Liver (tissue), 9 donors: Measurements from ENCODE around the gene DUSP16. TPM values are rescaled to one million over a fixed set of nuclear protein-coding genes. Genes with fewer than 3 reads are reported as not detected.

Experiments used
- DNase-seq: peaks from one replicate; pipeline ENCODE4 v3.0.0-alpha.2; 2017; ENCODE audit warnings: low spot score
- H3K27ac ChIP-seq, 2 donors: one replicate each; pipeline ENCODE4 v1.7.0; 2013; ENCODE audit warnings: inconsistent platforms in 2 of 2, low read length in 2 of 2, control low read depth in 1 of 2, low read depth in 1 of 2, mild to moderate bottlenecking in 1 of 2
- H3K27me3 ChIP-seq, 4 donors: one replicate each; pipeline versions ENCODE4 v1.6.1 to v1.7.0; 2013; ENCODE audit warnings: low read length in 3 of 4, inconsistent platforms in 1 of 4, mild to moderate bottlenecking in 1 of 4, moderate library complexity in 1 of 4; ENCODE audit not compliant: control insufficient read depth in 4 of 4, insufficient read depth in 4 of 4
- H3K36me3 ChIP-seq, 4 donors: one replicate each; pipeline versions ENCODE4 v1.6.1 to v1.7.0; 2013; ENCODE audit warnings: low read length in 3 of 4, mild to moderate bottlenecking in 3 of 4, low read depth in 1 of 4, moderate library complexity in 1 of 4; ENCODE audit not compliant: control insufficient read depth in 4 of 4, insufficient read depth in 3 of 4
- H3K4me1 ChIP-seq, 4 donors: one replicate each; pipeline versions ENCODE4 v1.6.1 to v1.7.0; 2013; ENCODE audit warnings: low read length in 3 of 4, mild to moderate bottlenecking in 3 of 4, moderate library complexity in 1 of 4; ENCODE audit not compliant: control insufficient read depth in 4 of 4, insufficient read depth in 4 of 4
- H3K4me3 ChIP-seq, 3 donors: one replicate each; pipeline versions ENCODE4 v1.6.1 to v1.7.0; 2013; ENCODE audit warnings: low read length in 3 of 3, control low read depth in 1 of 3, low read depth in 1 of 3, mild to moderate bottlenecking in 1 of 3
- H3K9ac ChIP-seq, 2 donors: one replicate each; pipeline ENCODE4 v1.7.0; 2013; ENCODE audit warnings: low read length in 2 of 2, mild to moderate bottlenecking in 2 of 2, moderate library complexity in 2 of 2, control low read depth in 1 of 2, low read depth in 1 of 2
- H3K9me3 ChIP-seq, 4 donors: one replicate each; pipeline versions ENCODE4 v1.6.1 to v1.7.0; 2013; ENCODE audit warnings: low read length in 3 of 4; ENCODE audit not compliant: control insufficient read depth in 4 of 4
- CTCF ChIP-seq: fragments of 150-350 bp; IDR thresholded peaks from 2 replicates; pipeline ENCODE4 v1.5.1; 2017; ENCODE audit warnings: improper control_type of control experiment, low read depth, low read length; ENCODE audit not compliant: missing input control
- FOXA2 ChIP-seq: IDR thresholded peaks from 2 replicates; pipeline ENCODE4 v1.6.1; 2016; ENCODE audit warnings: antibody characterized with exemption
- HNF4A ChIP-seq, 2 donors: conservative IDR thresholded peaks; 2 replicates each; pipeline ENCODE4 v1.6.1; 2016; ENCODE audit warnings: antibody characterized with exemption in 2 of 2, mild to moderate bottlenecking in 2 of 2
- HNF4G ChIP-seq: IDR thresholded peaks from 2 replicates; pipeline ENCODE4 v1.6.1; 2016; ENCODE audit warnings: antibody characterized with exemption
- MAX ChIP-seq: IDR thresholded peaks from 2 replicates; pipeline ENCODE4 v1.6.1; 2016; ENCODE audit warnings: antibody characterized with exemption
- RAD21 ChIP-seq, 2 donors: IDR thresholded peaks; 2 replicates each; pipeline ENCODE4 v1.6.1; 2016; ENCODE audit warnings: antibody characterized with exemption in 2 of 2, mild to moderate bottlenecking in 2 of 2
- REST ChIP-seq: IDR thresholded peaks from 2 replicates; pipeline ENCODE4 v1.6.1; 2016; ENCODE audit warnings: antibody characterized with exemption, mild to moderate bottlenecking
- SP1 ChIP-seq: IDR thresholded peaks from 2 replicates; pipeline ENCODE4 v1.6.1; 2018; ENCODE audit warnings: antibody characterized with exemption, mild to moderate bottlenecking
- YY1 ChIP-seq: IDR thresholded peaks from 2 replicates; pipeline ENCODE4 v1.6.1; 2016; ENCODE audit warnings: antibody characterized with exemption, mild to moderate bottlenecking
- ZBTB33 ChIP-seq: IDR thresholded peaks from 2 replicates; pipeline ENCODE4 v1.6.1; 2016; ENCODE audit warnings: antibody characterized with exemption
- WGBS: extraction: QIAGEN DNeasy Blood & Tissue Kit; methylation state at CpG from one replicate; pipeline ENCODE4 v1.1.7; 2013; 5-methylcytosine and 5-hydroxymethylcytosine counted together
- polyA plus RNA-seq, 2 donors: library from polyadenylated mRNA; stranded (reverse) in 1 of 2; unstranded in 1 of 2; fragments of 200-250 nt in 1 of 2; fragments of >200 nt in 1 of 2; fragmentation: Nextera tagmentation in 1 of 2; extraction: Ambion mirVana in 1 of 2; gene quantifications; one replicate each; pipeline versions ENCODE4 v1.2.1 to v1.2.3, GENCODE V29; 2013 to 2015
- total RNA-seq, 2 donors: library from RNA; depleted of rRNA; stranded (reverse); fragments of >200 nt; gene quantifications; one replicate each; pipeline ENCODE4 v1.2.3, GENCODE V29; 2014
- donor health status: healthy.
- donor health status: healthy.
- donor health status: healthy.
- donor health status: healthy.
- donor health status: healthy.

Gene DUSP16
- total and polyA plus RNA-seq, 4 donors: 7.8 to 56.4 (median 19.1) TPM

- no peaks in the 10 kb centered on the region for H3K27me3 ChIP-seq
- no peak overlapping the region for H3K9ac ChIP-seq
- no peak overlapping the region for H3K4me3 ChIP-seq
- H3K4me1 ChIP-seq: peaks cover 6 to 35% (median 18%) of the 10 kb centered on the region in 4 donors
- H3K9me3 ChIP-seq: no peaks in the 10 kb centered on the region
- TF ChIP-seq SP1 (no peak), MAX (no peak), FOXA2 (no peak), YY1 (no peak), HNF4A (conservative IDR thresholded peaks at IDR 0.05) (no peak)
- no peaks in the 10 kb centered on the region for H3K36me3 ChIP-seq
- no peak for DNase-seq
- no peak overlapping the region for H3K27ac ChIP-seq
- WGBS: 92% methylated on average over 3 of the region's 3 CpGs
These were observed 115.9 kb downstream of the DUSP16 start for GRCh38 chr12:12446786-12447185.

GRCh38 chr12:12445882-12446181, 116.8 kb downstream of the DUSP16 start:
- no peak for DNase-seq
- Histone ChIP-seq H3K4me1 (peaks cover 10 to 38% (median 17%) of the 10 kb centered on the region in 4 donors), H3K4me3 (no peak overlapping the region), H3K27ac (no peak overlapping the region), H3K27me3 (no peaks in the 10 kb centered on the region), H3K36me3 (no peaks in the 10 kb centered on the region), H3K9ac (no peak overlapping the region), H3K9me3 (no peaks in the 10 kb centered on the region)
- no peak for TF ChIP-seq REST
- TF ChIP-seq HNF4A (conservative IDR thresholded peaks at IDR 0.05): no peak
- TF ChIP-seq CTCF: no peak
- no peak for TF ChIP-seq RAD21 (IDR thresholded peaks at IDR 0.05)
- no peak for TF ChIP-seq HNF4G
- 97% methylated on average over 2 of the region's 2 CpGs for WGBS

- TF ChIP-seq ZBTB33 (no peak), SP1 (no peak), MAX (no peak)
- H3K27ac ChIP-seq: no peak overlapping the region
- H3K9me3 ChIP-seq: no peaks in the 10 kb centered on the region
- WGBS: 95% methylated on average over 4 of the region's 4 CpGs
- H3K9ac ChIP-seq: no peak overlapping the region
- no peaks in the 10 kb centered on the region for H3K27me3 ChIP-seq
- DNase-seq: no peak
- H3K4me3 ChIP-seq: no peak overlapping the region
- peaks cover 10 to 35% (median 17%) of the 10 kb centered on the region in 4 donors for H3K4me1 ChIP-seq
- H3K36me3 ChIP-seq: no peaks in the 10 kb centered on the region
These were observed 117.3 kb downstream of the DUSP16 start for GRCh38 chr12:12445165-12445881.
